ENCODE measurements around the gene COMP.

COMP gene

DNA sequence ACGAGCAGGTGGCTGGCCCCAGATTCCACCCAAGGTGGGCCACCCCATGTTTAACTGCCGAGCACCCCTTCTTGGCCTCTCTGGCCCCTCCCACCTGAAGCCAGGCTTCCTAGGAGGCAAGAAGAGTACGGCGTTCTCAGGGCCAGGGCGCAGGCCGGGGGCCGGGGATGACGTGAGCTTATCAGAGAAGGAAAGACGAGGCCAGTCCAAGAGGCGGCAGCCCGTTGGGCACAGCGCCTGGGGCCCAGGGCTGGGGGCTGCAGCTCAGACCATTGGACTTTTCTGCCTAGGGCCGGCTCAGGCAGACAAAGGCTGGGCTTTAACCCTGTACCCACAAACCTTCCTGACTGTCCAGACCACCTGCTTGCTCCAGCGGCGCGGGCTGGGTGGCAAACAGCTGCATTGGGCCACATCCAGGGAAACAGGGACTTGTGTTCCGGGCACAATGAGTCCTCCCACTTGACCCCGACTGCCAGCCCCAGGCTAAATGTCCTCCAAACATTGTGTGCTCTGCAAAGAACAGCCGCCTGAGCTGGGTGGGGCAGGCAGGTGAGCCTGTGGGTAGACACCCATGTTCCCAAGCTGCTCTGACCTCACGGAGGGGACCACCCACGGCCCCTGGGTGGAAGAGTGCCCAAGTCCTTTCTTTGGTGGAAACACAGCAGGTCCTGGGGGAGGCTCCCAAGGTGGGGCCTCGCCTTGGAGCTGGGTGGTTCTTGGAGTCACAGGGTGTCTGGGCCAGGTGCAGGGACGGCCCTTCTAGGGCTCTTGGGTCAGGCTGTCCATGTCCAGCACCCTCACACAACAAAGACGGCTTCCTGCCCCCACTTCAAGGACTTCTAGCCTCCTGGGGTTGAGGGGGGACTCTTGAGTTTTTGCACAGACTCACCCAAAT is 21.9 kb downstream of the COMP start:
- DNase-seq = no peak

GRCh38 chr19:18768046-18768771 is 22.9 kb downstream of the COMP start:
- DNase-seq = no peak

- no peak for DNase-seq
Measured at GRCh38 chr19:18765224-18765623, 25.9 kb downstream of the COMP start.

DNA sequence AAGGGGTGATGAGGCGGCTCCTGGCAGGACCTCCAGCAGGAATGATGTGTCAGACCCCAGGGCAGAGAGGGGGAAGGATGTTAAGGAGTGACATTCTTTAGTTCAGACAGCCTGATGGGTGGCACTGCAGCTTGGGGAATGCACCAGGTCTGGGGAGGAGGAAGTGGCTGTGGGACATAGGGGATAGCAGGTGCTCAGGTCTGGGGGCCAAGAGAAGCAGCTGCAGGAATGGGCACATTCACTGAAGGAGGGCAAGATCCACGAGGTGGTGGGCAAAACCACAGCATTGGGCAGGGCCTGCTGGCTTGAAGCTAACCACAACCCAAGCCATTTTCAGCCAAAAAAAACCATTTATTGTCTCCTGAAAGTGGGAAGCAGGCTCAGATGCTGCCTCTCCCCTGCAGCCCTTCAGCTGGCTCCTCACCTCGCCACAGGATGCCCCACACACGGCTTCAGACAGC is 26.5 kb downstream of the COMP start:
- DNase-seq = no peak

DNA sequence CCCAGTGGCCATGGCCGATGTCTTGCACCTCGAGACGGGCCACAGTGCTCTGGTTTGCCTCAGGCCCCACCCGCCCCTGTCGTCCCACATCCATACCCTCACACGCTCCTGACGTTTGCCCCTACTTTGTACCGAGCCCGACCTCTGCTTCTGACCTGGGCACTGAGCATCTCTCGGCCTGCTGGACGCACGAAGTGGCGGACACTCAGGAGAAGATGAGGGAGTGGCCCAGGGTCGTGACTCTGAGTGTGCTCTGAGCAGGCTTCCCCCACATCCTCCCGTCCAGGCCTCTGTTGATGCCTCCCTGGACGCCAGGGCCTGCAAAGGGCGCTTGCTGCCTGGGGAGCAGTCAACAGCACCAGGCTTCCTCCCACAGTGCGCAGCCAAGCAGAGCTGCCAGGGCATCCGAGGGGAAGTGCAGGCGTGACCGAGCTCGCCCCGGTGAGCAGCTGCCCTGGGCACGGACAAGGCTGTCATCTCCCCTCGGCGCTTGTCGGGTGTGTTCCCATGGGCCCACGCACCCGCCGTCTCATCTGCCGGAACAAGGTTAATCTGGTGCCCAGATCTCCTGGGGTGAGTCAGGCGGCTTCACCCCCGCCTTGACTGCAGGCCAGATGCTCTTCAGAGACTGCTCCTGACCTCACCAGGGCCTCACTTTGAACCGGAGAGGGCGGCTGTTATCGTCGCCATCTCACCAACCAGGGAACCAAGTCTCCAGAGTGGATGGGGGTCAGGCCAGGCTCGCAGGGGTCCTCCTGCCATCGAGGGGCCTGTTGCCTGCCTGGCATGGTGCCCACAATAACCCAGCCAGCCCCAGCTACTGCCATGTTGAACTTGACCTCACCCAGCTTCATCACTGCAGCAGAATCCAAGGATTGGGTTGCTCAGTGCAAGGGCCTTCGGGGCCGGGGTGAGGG is 27.2 kb downstream of the COMP start:
- no peak for DNase-seq

GRCh38 chr19:18762125-18763023 is 28.7 kb downstream of the COMP start:
- DNase-seq = no peak

DNA sequence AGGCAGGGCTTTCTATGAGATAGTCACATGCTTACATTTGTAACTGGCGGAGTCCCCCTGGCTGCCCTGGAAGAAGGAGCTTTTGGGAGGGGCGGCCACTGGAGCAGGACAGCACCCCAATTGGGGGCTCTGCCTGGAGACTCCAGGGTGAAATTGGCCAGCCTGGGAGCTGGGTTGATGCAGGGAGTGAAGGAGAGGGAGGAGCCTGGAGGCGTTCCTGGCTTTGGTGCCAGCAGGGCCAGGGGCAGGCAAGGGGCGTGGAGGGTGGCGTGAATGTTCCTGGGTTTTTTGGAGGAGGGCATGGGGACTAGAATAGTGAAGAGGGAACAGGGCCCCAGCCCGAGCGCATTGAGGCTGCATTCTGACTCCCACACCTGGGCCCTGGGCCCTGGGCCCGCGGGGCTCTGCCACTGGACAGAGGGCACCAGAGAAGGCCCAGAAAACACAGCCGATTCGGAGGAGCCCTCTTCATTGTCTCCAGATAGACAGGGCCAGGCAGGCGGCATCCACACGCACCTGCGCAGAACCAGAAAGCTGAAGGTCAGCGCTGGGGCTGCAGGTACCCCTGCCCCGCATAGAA is 29.5 kb downstream of the COMP start:
- no peak for DNase-seq

DNA sequence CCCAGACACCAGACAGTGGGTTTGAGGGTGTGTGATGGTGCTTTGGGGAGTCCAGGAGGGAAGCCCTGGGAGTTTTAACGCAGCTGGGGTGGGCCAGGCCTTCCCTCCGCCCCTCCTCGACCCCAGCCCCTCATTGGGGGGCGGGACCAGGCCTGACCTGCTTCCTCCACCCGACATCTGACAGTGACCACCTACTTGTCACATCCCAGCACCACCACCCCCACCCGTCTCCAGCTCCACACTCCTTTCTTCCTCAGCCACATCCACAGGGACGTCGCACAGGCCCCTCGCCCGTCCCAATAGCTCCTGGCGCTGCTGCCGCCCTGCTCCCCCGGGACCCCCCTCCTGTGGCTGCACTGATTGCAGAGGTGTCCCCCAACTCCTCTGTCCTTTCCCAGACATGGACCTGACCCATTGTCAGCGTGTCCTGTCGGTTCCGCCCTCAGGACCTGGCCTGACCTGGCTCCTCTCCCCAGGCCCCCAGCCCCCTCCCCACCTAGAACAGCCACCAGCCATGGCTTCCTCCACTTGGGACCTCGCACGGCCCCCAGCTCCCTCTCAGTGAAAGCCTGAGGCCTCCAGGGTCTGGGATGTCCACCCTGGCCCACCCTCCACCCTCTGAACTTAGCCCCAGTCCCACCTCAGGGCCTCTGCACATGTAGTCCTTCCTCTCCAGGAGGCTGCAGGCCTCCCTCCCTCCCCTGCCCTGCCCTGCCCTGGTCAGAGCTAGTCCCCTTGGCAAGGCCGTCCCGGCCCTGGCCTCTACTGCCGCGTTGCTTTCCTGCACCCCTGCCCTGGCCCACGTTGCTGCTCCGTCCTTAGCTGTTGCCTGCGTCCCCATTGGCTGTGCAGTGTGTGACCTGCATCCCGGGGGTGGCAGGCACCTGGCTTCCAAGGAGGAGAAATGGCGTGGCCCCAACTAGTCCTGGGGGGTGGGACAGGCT is 30.4 kb downstream of the COMP start:
- DNase-seq = no peak

DNA sequence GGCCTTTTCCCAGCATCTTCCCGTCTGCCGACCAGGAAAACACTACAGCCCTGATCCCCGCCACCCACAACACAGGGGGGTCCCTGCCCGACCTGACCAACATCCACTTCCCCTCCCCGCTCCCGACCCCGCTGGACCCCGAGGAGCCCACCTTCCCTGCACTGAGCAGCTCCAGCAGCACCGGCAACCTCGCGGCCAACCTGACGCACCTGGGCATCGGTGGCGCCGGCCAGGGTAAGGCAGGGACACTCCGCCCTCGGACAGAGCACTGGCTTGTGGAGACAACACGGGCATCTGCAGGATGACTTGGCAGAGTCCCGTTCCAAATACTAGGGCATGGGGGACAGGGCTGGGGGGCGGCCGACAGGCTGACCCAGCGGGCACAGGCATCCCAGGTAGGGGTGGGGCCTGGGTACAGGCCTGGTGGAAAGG is 31.1 kb downstream of the COMP start:
- no peak for DNase-seq

DNA sequence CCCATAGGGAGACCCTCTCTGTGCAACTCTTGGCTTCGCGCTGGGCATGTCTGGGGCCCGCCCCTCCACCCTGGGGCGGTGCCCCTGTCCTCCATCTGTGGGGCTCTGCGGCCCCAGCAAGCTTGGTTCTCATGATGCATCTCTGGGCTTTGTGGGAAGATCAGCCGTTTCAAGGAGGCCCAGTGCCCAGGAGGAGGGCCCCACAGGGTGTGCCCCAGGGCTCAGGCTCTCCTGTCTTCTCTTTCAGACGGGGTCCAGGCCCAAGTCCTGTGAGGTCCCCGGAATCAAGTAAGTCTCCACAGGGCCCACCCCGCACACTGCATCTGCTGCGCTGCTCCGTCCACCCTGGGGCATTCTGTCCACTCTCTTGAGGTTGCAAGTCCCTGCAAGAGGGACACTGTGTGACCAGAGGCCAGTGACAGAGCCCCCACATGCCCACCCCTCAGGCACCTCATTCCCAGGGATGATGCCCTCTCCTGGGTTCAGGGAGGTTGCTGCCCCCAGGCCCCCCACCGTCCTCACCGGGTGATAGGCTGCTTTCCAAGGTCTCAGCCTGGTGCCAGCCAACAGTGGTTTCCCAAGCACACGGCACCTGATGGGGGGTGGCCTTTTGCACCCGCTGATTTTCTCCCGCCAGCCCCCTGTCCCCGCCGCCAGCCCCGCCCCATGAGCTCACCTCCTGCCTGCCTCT is 31.7 kb downstream of the COMP start:
- no peak for DNase-seq

GRCh38 chr19:18756896-18757295 is 34.2 kb downstream of the COMP start:
- DNase-seq = no peak

DNA sequence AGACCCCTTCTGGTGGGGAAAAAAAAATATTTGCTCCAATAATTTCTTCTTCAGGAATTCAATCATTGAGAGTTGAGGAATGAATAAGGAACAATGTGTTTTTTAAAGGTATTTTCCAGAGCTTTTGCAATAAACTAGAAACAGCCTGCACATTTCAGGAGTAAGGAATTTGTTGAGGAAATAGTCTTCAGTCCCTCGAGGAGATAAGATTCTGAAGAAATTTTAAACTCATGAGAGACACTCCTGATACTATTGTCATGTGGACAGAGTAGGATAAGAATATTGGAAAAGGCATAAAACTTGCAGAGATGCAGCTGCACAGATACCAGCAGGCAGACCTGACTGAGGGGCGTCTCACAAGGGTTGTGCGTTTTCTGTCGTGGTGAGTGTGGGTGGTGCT is 36.6 kb downstream of the COMP start:
- no peak for DNase-seq

- no peak for DNase-seq
Measured at GRCh38 chr19:18751571-18751970, 39.5 kb downstream of the COMP start.

GRCh38 chr19:18750295-18750970 is 40.7 kb downstream of the COMP start:
- no peak for DNase-seq

- no peak for DNase-seq
Measured at GRCh38 chr19:18749362-18750231, 41.5 kb downstream of the COMP start.

GRCh38 chr19:18746401-18747325 is 44.4 kb downstream of the COMP start:
- DNase-seq = no peak

DNA sequence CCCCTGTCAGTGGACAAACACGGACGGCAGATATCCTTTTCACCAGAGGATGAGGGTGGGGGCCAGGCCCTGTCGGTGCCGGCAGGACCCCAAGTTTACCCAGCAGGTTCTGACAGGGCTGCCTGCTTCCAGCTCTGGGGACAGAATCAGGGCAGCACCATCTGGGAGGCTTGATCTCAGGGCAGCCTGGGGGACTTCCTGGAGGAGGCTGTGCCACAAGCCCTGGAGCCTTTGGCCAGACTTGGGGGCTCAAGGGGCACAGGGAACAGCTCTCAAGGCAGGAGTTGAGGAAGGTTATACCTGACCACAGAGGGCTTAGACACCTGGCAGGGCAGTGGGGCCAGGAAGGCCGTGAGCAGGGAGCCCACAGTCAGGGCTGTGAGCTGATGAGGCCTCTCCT is 45.2 kb downstream of the COMP start:
- DNase-seq = no peak
